GM12865 (cell line): ENCODE results near the gene WDR27.

Source experiments
- DNase-seq: peaks from one replicate; pipeline ENCODE4 v3.0.0; 2010; ENCODE audit warnings: low read depth
- H3K4me3 ChIP-seq: 2 replicates; pipeline ENCODE4 v1.5.1; 2011; ENCODE audit warnings: mild to moderate bottlenecking, low read depth, low read length, control low read depth
- TF ChIP-seq, protein P1 (sequence below): IDR thresholded peaks from 2 replicates; pipeline ENCODE4 v1.5.1; 2011; ENCODE audit warnings: low read length, control low read depth, low read depth, inconsistent platforms; ENCODE audit not compliant: insufficient read depth; ENCODE audit errors: missing control alignments

Gene WDR27

DNA sequence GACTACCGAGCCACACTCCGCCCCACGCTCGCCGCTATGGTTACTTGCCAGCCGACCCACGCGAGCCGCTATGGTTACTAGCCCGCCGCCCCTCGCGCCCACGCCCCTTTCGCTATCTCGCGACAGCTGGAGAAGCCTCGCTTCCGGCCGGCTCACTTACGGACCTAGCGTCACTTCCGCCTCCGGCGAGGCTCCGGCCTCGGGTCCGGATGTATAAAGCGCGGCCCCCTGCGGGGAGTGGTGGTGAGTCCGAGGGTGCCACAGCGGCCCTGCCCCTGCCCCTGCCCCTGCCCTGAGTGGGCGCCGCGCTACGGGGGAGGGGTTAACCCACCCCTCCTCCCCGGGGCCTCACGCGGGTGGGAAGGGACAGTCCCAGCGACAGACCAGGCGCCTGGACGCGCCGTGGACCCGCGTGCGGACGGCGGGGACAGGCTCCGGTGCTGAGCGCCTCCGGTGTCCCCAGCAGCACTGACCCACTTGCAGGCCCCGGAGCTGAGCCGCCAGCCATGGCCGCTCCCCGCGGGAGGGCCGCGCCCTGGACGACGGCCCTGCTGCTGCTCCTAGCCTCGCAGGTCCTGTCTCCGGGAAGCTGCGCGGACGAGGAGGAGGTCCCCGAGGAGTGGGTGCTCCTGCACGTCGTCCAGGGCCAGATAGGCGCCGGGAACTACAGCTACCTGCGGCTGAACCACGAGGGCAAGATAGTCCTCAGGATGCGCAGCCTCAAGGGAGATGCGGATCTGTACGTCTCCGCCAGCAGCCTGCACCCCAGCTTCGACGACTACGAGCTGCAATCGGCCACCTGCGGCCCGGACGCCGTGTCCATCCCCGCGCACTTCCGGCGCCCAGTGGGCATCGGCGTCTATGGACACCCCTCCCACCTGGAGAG lies at the start of gene WDR27, which contains the start of gene C6orf120:
WDR27 (minus strand) TSS at position 76 of the 886 bp plus-strand sequence. CDS start 13,024 bp downstream, outside the sequence.
C6orf120 (plus strand) TSS at position 173 of the 886 bp plus-strand sequence; CDS start at position 507, 334 bp downstream.
- peak; percentile 97 for DNase-seq
- peak within 1 kb of the TSS; percentile 86 for H3K4me3 ChIP-seq
- TF ChIP-seq, protein P1, sequence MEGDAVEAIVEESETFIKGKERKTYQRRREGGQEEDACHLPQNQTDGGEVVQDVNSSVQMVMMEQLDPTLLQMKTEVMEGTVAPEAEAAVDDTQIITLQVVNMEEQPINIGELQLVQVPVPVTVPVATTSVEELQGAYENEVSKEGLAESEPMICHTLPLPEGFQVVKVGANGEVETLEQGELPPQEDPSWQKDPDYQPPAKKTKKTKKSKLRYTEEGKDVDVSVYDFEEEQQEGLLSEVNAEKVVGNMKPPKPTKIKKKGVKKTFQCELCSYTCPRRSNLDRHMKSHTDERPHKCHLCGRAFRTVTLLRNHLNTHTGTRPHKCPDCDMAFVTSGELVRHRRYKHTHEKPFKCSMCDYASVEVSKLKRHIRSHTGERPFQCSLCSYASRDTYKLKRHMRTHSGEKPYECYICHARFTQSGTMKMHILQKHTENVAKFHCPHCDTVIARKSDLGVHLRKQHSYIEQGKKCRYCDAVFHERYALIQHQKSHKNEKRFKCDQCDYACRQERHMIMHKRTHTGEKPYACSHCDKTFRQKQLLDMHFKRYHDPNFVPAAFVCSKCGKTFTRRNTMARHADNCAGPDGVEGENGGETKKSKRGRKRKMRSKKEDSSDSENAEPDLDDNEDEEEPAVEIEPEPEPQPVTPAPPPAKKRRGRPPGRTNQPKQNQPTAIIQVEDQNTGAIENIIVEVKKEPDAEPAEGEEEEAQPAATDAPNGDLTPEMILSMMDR = no peak

DNA sequence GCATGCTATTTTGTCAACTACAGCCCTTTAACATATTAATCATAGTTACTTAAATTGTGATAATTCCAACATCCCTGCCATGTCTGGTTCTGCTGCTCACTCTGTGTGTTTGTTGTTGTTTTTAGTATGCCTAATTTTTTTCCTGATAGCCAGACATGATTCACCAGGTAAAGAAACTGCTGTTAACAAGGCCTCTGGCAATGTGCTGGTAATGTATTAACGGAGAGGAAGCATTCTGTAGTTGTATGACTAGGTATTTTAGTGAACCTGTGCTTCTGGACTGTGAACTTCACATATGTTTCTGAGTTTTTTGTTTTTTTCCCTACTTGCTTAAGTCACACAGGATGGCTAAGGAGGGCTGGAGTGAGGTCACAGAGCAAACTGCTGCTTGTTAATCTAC lies 44.7 kb upstream of the WDR27 start:
- TF ChIP-seq, protein P1 = no peak
- no peak overlapping the region for H3K4me3 ChIP-seq
- DNase-seq = no peak

DNA sequence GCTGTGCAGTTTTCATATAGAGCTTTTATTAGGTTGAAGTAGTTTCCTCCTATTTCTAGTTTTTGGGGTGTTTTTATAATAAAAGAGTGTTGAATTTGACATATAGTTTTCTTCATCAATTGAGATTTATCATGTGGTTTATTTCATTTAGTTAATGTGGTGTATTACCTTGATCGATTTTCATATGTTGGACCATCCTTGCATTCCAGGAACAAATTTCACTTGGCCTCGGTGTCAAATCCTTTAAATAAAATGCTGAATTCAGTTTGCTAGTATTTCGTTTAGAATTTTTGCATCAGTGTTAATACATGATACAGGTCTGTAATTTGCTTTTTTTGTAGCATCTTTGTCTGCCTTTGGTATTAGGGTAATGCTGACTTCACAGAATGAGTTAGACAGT lies 43.6 kb upstream of the WDR27 start:
- no peak overlapping the region for H3K4me3 ChIP-seq

DNA sequence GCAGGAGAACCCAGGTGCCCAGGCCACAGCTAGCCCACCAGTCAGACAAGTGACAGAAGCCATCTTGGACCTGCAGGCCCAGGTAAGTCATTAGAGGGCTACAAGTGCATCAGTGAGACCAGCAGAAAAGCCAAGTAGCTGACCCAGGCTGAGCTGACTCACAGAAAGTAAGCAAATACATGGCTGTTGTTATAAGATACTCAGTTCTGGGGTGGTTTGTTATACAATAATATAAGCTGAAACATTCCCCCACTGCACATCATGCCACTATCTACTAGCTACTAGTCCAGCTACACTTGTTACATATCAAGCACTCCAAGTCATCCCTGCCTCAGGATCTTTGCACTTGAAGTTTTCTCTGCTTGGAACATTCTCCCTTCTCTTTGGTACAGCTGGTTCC lies 39.5 kb upstream of the WDR27 start:
- no peak for DNase-seq
- no peak overlapping the region for H3K4me3 ChIP-seq
- TF ChIP-seq, protein P1 = no peak

More for the DNA sequence above, 43.6 kb upstream of the WDR27 start:
- DNase-seq = no peak
- TF ChIP-seq, protein P1 = no peak

DNA sequence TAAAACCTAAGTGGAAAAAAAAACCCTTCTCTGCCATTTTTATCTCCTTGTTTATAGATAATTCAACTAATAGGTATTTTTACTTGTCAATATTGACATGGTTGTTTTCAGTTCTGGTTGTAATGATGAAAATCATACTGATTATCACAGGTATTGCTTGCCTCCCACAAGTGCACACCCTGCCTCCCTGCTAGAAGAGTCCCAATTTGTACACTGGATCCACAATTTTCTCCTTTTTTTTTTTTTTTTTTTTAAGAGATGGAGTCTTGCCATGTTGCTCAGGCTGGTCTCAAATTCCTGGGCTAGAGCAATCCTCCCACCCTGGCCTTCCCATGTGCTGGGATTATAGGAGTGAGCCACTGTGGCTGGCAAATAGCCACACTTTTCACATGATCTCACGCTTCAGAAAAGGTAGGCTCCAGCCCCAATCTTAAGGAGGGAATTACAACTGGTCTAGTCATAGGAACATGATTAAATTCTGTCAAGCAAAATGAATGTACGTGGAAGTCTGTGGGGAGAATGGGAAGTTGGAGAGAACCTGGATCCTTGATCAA lies 37.2 kb upstream of the WDR27 start:
- DNase-seq = no peak
- TF ChIP-seq, protein P1 = no peak
- no peak overlapping the region for H3K4me3 ChIP-seq

DNA sequence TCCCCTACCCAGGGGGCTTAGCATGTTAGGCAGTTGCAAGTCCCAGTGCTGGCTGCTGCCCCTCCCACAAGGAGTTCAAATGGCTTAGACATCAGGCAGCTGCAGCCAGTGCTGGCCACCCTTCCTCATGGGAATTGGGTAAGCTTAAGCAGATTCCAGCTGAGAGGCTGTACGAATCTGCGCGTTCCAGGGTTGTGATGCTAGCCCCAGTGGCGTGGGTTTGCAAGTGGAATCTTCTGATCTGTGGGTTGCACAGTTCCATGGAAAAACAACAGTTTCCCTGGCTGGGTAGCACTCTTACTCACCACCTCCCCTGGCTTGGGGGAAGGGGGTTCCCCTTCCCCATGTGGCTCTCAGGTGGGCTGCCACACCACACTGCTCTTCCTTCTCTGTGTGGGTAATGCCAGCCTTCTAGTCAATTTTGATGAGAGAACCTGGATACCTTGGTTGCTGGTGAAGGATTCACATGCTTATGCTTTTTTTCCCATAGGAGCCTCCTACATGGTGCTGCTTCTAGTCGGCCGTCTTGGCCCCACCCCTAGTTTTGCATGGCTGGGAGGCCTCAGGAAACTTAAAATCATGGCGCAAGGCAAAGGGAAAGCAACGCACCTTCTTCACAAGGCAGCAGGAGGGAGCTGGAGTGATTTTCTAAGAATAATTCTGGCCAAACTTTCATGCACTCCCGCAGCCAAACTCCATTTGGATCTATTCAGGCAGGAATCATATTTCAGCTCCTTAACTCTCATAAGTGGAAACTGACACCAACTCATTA lies 36.6 kb upstream of the WDR27 start:
- TF ChIP-seq, protein P1 = no peak
- DNase-seq = no peak
- H3K4me3 ChIP-seq = no peak overlapping the region
